GM19043 (cell line): Measurements from ENCODE around the gene HSFX1.

Experiments
- ATAC-seq: cut with Tn5 transposase; IDR thresholded peaks from one replicate; pipeline ENCODE4 v1.9.1; 2021; ENCODE audit warnings: low read depth; ENCODE audit not compliant: unreplicated experiment

HSFX1 gene

DNA sequence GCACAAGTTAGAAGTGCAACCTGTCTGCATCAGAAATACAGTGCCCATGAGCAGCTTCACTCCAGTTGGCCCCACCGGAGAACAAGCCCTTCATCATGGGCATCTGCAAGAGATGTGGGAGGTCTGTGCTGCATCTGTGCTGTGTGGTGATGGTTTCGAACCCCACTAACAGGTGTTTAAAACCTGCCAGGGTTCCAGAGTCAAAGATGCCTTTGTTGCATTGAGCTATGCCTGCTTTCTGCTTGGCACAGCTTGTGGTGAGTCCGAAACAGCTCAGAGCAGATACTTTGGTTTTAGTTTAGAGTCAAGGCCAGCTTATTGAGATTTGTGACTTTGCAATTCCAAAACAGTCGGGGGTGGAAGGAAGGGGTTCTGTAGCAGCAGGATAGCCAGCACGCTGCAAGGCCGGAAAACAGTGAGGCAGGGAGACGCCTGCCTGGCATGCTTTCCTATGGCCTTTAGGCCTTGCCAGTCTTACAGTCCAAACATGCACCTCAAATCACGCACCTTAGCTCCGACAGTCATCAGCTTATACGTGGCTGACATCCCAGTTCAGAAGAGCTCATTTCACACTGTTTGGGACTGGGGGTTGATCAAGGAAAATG, 29.7 kb downstream of the HSFX1 start:
- no peak for ATAC-seq

DNA sequence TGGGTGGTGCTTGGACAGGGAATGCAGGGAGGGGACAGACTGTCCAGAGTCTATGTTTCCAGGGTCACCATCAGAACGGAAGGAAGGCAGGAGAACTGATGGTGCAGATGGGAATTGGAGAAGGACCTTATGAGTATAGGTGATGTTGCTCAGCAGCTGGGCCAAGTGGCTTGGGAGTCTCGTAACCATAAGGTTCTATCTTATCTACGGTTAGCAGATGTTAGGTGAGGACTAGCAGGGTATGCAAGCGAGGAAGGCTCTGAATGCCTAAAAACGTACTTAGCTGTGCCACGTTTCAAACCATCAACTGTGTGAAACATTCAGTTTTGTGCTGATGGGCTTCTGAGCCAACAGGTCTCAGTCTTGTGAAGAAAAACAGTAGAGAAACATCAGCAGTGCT, 30.2 kb downstream of the HSFX1 start:
- no peak for ATAC-seq

- no peak for ATAC-seq
Measured at GRCh38 chrX:149807747-149808458, 34.0 kb downstream of the HSFX1 start.

DNA sequence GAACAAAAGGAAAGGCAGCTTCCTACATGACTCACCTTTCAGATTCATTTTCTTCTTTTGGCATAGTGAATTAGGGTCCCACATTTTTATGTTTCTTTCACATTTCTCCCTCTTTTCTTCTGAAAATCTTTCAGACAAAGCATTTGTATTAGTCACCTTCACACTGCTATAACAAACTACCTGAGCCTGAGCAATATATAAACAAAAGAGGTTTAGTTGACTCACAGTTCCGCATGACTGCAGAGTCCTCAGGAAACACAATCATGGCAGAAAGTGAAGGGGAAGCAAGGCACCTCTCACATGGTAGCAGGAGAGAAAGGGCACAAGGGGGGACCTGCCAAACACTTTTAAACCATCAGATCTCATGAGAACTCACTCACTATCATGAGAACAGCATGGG, 44.8 kb downstream of the HSFX1 start:
- ATAC-seq = no peak

DNA sequence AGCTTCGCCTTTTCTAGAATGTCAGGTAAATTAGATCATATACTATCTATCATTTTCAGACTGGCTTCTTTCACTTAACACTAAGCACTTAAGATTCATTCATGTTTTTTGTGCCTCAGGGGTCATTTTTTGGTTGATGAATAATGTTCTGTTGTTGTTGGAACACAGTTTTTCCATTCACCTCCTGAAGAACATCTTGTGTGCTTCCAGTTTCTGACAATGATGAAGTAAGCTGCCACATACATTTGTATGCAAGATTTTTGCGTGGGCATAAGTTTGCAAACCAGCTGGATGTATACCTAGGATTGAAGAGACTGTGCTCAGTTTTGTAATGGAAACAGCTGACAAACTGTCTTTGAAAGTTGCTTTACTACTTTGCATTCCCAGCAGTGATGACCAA, 45.5 kb downstream of the HSFX1 start:
- ATAC-seq = no peak

- no peak for ATAC-seq
Measured at GRCh38 chrX:149825424-149825823, 51.6 kb downstream of the HSFX1 start.
